DOHH2 (cell line): ENCODE results near the gene SSBP1.
A peak's percentile ranks its signal among the peaks of the same experiment; 100 is the strongest.

Source experiments
- H3F3A ChIP-seq: fragments of 200-600 bp; sonication (generic), shearing (Covaris generic); 2 replicates; pipeline ENCODE4 v1.6.0; 2016; ENCODE audit warnings: antibody characterized with exemption, mild to moderate bottlenecking; ENCODE audit not compliant: control insufficient read depth, insufficient read depth
- H3K27ac ChIP-seq: fragments of 200-600 bp; sonication (generic); 2 replicates; pipeline ENCODE4 v1.5.1; 2014; ENCODE audit warnings: low read depth, mild to moderate bottlenecking, low read length, moderate library complexity
- H3K27me3 ChIP-seq: fragments of 200-600 bp; sonication (generic); 2 replicates; pipeline ENCODE4 v1.6.1; 2014; ENCODE audit warnings: mild to moderate bottlenecking, low read length, mixed read lengths; ENCODE audit not compliant: control insufficient read depth
- H3K36me3 ChIP-seq: fragments of 200-600 bp; sonication (generic); 2 replicates; pipeline ENCODE4 v1.6.1; 2014; ENCODE audit warnings: mild to moderate bottlenecking, low read length, moderate library complexity, mixed read lengths; ENCODE audit not compliant: control insufficient read depth
- H3K4me1 ChIP-seq: fragments of 200-600 bp; sonication (generic); 2 replicates; pipeline ENCODE4 v1.6.1; 2014; ENCODE audit warnings: mild to moderate bottlenecking, low read length, mixed read lengths; ENCODE audit not compliant: control insufficient read depth
- H3K4me2 ChIP-seq: fragments of 200-600 bp; sonication (generic); 2 replicates; pipeline ENCODE4 v1.6.0; 2014; ENCODE audit warnings: mild to moderate bottlenecking, low read length, moderate library complexity
- H3K4me3 ChIP-seq: fragments of 200-600 bp; sonication (generic); 2 replicates; pipeline ENCODE4 v1.5.1; 2014; ENCODE audit warnings: mild to moderate bottlenecking, low read length, mixed read lengths
- H3K79me2 ChIP-seq: fragments of 200-600 bp; sonication (generic); 2 replicates; pipeline ENCODE4 v1.6.1; 2014; ENCODE audit warnings: mild to moderate bottlenecking, low read length, mixed read lengths; ENCODE audit not compliant: control insufficient read depth
- H3K9me2 ChIP-seq: fragments of 200-600 bp; sonication (generic); replicated peaks from 2 replicates; pipeline ENCODE4 v1.6.1; 2014; ENCODE audit warnings: mild to moderate bottlenecking, low read length, mixed read lengths; ENCODE audit not compliant: control insufficient read depth
- H3K9me3 ChIP-seq: fragments of 200-600 bp; sonication (generic); 2 replicates; pipeline ENCODE4 v1.6.1; 2014; ENCODE audit warnings: antibody characterized with exemption, low read length, mixed read lengths; ENCODE audit not compliant: control insufficient read depth, insufficient read depth
- H4K20me1 ChIP-seq: fragments of 200-600 bp; sonication (generic); 2 replicates; pipeline ENCODE4 v1.6.0; 2014; ENCODE audit warnings: low read depth, mild to moderate bottlenecking, antibody characterized with exemption, low read length, moderate library complexity; ENCODE audit not compliant: control insufficient read depth, insufficient read depth
- EZH2phosphoT487 ChIP-seq: fragments of 200-600 bp; sonication (generic); IDR thresholded peaks from 2 replicates; pipeline ENCODE4 v1.6.1; 2017; ENCODE audit warnings: borderline replicate concordance, mild to moderate bottlenecking, antibody characterized with exemption, low read length, moderate library complexity, mixed read lengths
- TF ChIP-seq, protein P1 (sequence below): fragments of 200-600 bp; sonication (generic); IDR thresholded peaks from one replicate; pipeline ENCODE4 v1.5.1; 2014; ENCODE audit warnings: antibody characterized with exemption, mild to moderate bottlenecking, low read depth, low read length; ENCODE audit not compliant: poor library complexity, severe bottlenecking

The SSBP1 gene

DNA sequence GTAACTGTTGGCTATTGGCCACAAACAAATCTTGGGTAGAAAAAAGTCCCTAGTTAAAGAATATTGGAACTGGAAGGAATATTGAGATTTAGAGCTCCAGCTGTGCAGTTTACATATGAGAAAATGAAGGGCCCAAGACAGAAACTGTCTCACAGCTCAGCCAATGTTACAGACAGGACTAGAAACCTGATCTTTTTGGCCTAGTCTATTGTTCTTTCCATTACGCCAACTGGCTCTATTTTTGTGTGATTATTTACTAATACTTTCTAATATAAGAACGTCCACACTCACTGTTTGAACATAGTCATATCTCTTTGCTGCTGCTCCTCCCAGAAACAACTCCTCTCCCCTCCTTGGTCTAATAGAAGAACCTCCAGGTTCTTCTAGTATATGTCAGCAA is 28.8 kb upstream of the SSBP1 start:
- H3K79me2 ChIP-seq, result no peaks in the 10 kb centered on the region
- H4K20me1 ChIP-seq, result no peaks in the 10 kb centered on the region
- H3K9me2 ChIP-seq, result no peaks in the 10 kb centered on the region
- no peaks in the 10 kb centered on the region for H3K4me1 ChIP-seq
- no peak overlapping the region for H3K4me3 ChIP-seq
- H3K27ac ChIP-seq, result no peak overlapping the region
- H3F3A ChIP-seq, result no peaks in the 10 kb centered on the region
- TF ChIP-seq, protein P1, sequence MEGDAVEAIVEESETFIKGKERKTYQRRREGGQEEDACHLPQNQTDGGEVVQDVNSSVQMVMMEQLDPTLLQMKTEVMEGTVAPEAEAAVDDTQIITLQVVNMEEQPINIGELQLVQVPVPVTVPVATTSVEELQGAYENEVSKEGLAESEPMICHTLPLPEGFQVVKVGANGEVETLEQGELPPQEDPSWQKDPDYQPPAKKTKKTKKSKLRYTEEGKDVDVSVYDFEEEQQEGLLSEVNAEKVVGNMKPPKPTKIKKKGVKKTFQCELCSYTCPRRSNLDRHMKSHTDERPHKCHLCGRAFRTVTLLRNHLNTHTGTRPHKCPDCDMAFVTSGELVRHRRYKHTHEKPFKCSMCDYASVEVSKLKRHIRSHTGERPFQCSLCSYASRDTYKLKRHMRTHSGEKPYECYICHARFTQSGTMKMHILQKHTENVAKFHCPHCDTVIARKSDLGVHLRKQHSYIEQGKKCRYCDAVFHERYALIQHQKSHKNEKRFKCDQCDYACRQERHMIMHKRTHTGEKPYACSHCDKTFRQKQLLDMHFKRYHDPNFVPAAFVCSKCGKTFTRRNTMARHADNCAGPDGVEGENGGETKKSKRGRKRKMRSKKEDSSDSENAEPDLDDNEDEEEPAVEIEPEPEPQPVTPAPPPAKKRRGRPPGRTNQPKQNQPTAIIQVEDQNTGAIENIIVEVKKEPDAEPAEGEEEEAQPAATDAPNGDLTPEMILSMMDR, result no peak
- H3K9me3 ChIP-seq, result no peaks in the 10 kb centered on the region
- peaks cover 20% of the 10 kb centered on the region for H3K27me3 ChIP-seq
- no peak overlapping the region for H3K4me2 ChIP-seq
- no peaks in the 10 kb centered on the region for H3K36me3 ChIP-seq

DNA sequence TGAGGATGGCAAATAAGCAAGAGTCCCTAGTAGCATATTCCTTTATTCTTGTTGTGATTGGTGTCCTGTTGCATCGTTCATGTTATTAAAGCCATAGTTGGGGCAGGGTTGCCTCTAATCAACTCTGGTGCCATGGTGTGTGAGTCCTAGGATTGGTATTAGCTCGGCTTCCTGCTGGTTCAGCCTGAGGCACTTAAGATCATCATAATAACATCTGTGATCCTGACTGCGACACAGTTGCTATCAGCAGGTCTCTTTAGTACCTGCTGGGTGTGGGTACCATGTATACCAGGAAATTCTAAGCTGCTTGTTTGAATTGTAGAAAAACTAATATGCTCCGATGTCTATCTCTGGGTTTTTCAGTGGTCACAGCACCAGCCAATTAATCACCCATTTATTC is 28.4 kb upstream of the SSBP1 start:
- Histone ChIP-seq H3K4me1 (no peaks in the 10 kb centered on the region), H3K36me3 (no peaks in the 10 kb centered on the region), H3K79me2 (no peaks in the 10 kb centered on the region), H3K27me3 (peaks cover 20% of the 10 kb centered on the region), H3K27ac (no peak overlapping the region), H3K9me3 (no peaks in the 10 kb centered on the region), H3K4me2 (no peak overlapping the region), H3F3A (no peaks in the 10 kb centered on the region), H3K4me3 (no peak overlapping the region), H3K9me2 (no peaks in the 10 kb centered on the region), H4K20me1 (no peaks in the 10 kb centered on the region)
- TF ChIP-seq, protein P1, result no peak
- no peak for TF ChIP-seq EZH2phosphoT487

- no peaks in the 10 kb centered on the region for H3K4me1 ChIP-seq
- H3K27ac ChIP-seq, result no peak overlapping the region
- no peaks in the 10 kb centered on the region for H3K36me3 ChIP-seq
- no peaks in the 10 kb centered on the region for H3K79me2 ChIP-seq
- no peak overlapping the region for H3K4me3 ChIP-seq
- H3K4me2 ChIP-seq, result no peak overlapping the region
- H3K9me2 ChIP-seq, result no peaks in the 10 kb centered on the region
- no peaks in the 10 kb centered on the region for H3F3A ChIP-seq
- TF ChIP-seq, protein P1, result peak; percentile 22
- TF ChIP-seq EZH2phosphoT487, result no peak
- H3K27me3 ChIP-seq, result peaks cover 20% of the 10 kb centered on the region
- H3K9me3 ChIP-seq, result no peaks in the 10 kb centered on the region
- H4K20me1 ChIP-seq, result no peaks in the 10 kb centered on the region
Measured at GRCh38 chr7:141710301-141710700, 27.9 kb upstream of the SSBP1 start.
